GM18907 (cell line): ENCODE data around the gene FOXA3.
"Not testable (repeated sequence)": the region's sequence is repeated elsewhere in the genome, so short reads cannot be mapped to it uniquely, and the experiment has no call there.

Source experiments
- ATAC-seq: cut with Tn5 transposase; IDR thresholded peaks from one replicate; pipeline ENCODE4 v1.9.1; 2021; ENCODE audit warnings: mild to moderate bottlenecking, moderate library complexity; ENCODE audit not compliant: unreplicated experiment

Gene FOXA3

DNA sequence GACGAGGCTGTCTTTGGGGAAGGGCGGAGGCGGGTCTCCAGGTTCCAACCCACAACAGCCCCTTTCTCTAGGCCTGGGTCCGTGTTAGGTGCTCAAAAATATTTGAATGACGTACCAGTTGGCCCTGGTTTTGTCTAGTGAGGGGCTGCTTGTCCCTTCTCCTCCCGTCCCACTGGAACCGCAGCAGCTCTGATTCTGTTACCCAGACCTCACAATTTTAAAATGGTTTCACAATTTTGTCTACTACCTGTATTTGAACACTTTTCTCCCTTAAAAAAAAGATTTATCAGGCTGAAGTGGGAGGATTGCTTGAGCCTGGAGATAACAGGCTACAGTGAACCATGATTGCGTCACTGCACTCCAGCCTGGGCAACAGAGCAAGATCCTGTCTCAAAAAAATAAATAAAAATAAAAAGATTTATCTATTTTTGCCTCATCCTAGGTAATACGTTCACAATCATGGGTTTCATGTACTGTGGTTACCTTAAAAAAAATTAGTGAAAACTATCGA lies 23.1 kb downstream of the FOXA3 start:
- ATAC-seq: no peak

DNA sequence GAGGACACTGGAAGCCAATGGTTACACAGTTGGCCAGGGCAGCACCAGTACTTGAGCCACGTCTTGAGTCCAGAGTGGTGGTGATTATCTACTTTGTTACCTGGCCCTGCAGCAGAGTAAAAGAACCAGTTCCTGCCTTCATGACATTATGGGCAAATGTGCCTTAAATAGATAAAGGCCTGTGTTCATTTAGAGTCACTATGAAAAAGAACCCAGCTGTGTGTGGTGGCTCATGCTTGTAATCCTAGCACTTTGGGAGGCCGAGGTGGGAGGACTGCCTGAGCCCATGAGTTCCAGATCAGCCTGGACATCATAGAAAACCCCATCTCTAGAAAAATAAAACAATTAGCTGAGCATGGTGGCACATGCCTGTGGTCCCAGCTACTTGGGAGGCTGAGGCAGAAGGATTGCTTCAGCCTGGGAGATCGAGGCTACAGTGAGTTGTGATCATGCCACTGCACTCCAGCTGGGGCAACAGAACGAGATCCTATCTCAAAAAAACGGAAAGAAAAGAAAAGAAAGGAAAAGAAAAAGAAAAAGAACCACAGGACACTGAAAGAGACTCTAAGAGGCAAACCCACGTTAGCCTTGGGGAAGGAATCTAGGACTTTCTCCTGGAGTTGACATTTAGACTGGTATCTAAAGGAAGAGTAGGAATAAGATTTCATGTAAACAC lies 25.2 kb downstream of the FOXA3 start:
- ATAC-seq: no peak

DNA sequence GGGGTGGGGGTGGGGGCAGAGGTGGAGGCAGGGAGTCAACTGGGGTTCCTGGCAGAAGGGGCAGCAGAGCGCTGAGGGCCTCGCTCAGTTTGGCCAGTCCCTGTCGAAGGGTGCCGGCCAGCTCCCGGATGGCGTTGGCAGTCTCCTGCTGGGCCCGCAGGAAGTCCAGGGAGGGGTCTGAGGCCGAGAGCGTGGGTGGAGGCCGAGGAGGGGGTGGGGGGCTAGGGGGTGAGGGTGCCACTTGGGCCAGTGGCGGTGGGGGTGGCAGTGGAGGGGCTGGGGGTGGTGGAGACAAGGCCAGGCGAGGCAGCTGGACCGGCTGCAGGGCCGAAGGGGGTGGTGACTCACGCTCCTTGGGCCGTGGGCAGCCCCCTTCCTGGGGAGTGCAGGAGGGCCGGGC lies 26.8 kb downstream of the FOXA3 start:
- ATAC-seq: no peak

DNA sequence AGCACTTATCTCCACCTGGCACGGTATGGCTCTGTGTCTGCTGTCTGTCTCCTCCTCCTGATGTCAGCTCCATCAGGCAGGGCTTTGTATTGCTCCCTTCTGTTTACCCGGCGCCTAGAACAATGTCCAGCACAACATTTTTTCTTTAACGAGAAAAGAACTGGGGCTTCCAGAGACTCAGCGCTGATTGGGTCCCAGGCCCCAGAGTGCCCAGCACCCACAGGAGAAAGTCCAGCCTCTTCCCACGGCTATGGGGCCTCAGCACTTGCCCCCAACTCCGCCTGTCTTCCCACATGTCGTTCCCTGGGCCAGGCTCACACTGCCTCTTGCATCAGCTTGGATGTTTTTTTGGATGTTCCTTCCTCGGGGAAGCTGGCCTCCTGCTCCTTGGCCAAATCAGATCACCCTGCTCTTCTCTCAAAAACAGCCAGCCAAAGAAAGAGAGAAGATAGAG lies 31.4 kb downstream of the FOXA3 start:
- no peak for ATAC-seq

DNA sequence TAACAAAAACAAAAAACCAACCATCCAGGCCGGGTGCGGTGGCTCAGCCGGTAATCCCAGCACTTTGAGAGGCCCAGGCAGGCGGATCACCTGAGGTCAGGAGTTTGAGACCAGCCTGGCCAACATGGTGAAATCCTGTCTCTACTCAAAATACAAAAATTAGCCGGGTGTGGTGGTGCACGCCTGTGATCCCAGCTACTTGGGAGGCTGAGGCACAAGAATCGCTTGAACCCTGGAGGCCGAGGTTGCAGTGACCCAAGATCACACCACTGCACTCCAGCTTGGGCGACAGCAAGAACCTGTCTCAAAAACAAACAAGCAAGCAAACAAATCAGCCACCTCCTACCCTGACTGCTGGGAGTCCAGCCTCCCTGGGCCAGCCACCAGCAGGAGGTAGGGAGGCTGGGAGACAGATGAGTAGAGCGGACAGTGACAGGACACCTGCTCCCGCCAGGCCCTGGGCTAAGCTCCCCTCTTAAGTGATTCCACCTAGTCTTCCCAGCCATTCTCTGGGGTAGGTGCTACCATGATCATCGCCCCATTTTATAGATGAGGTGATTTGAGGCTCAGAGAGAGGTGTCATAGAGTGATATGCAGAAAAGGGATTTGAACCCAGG lies 32.0 kb downstream of the FOXA3 start:
- not testable (repeated sequence) for ATAC-seq

DNA sequence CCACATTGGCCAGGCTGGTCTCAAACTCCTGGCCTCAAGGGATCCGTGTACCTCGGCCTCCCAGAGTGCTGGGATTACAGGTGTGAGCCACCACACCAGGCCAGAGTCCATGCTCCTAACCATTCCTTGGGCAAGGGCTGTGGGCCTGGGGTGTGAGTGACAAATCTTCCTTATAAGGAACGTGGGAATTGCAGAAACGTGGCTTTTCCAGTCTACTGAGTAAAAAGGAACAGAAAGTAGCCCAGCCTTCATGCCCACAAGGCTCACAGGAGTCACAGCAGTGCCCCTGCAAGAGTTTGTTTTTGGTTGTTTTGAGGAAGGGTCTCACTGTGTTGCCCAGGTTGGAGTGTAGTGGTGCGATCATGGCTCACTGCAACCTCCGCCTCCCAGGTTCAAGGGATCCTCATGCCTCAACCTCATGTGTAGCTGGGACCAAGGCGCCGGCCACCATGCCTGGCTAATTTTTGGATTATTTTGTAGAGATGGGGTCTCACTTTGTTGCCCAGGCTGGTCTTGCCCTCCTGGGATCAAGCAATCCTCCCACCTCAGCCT lies 33.2 kb downstream of the FOXA3 start:
- no peak for ATAC-seq

DNA sequence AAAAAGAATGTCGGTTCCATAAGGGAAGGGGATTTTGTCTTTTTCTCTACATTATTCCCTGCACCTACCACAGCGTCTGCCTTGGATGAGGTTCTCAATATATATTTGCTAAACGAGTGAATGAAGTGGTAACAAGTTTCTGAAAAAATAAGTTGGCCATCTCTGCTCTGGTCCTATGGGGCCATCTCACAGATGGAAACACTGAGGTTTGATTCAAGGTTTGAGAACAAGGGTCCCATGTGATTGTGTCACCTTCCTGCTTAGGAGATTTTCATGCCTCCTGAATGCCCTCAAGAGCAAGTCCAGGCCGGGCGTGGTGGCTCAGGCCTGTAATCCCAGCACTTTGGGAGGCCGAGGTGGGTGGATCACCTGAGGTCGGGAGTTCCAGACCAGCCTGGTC lies 35.1 kb downstream of the FOXA3 start:
- ATAC-seq: no peak

DNA sequence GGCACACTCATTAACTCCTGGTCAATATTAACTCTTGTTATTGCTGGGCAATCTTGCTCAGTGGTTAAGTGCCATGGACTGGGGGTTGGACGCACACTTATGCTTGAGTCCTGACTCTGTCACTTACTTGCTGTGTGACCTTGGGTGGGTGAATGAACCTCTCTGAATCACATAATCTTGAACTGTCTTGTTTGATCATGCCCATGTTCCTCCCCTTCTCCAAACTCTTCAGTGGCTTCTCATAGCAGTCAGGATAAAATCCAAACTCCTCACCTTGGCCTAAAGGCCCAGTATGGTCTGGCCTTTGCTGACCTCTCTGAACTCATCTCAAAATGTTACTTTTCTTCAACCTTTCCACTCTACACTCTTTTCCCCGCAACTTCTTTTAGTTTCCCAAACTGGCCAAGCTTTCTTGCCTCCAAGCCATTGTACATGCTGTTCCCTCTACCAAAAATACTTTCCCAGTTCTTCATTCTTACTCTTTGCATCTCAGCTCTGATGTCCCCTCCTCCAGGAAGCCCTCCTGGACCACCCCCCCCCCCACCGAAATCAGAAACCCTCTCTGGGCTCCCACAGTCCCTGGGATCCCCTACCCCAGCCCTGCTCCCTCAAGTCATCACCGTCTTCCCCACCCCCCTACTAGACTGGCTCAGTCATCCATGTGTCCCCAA lies 35.9 kb downstream of the FOXA3 start:
- ATAC-seq: no peak

DNA sequence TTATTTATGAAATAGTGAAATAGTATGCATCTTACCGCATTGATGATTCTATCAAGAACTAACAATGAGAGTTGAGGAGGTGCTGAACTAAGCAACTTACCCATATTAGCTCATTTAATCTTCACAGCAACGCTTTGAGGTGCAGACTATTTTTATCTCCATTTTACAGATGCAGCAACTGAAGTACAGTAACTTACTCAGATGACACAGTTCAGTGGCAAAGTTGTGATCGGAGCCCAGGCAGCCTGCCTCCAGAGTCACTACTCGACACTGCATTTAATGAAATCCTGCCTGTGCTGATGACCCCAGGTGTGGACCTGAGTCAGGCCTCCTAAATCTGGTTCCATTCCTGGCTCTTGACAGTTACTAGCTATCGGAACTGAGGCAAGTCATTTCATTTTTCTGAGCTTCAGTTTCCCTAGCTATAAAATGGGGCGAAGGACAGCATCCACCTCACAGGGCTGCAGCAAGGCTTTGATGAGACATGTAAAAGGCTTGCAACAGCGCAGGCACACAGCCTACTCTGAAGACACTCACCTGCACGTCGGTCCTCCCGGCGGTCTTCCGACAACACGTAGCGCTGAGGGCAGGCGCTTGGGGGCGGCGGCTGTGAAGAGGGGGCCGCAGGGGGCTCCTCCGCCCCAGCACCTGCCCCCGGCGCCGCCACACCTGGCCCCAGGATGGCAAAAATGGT lies 36.8 kb downstream of the FOXA3 start:
- no peak for ATAC-seq

DNA sequence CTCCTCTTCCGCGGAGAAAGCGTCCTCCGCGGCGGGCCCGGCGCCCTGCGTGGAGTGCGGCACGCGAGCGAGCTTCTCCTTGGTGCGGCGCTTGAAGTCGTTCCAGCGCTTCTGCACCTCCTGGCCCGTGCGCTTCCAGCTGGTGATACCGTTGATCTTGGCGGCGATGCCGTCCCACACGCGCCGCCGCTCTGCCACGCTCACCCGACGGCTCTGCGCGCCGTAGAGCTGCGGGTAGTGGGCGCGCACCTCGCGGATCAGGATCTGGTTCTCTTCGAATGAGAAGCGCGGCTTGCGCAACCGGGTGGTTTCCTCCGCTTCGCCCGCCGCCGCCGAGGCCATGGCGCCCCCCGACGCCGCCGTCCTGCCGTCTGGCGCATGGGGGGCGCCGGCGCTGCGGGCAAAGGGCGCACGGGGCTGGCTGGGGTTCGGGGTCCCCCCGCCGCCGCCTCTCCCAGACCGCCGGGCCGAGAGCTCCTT lies 37.3 kb downstream of the FOXA3 start:
- ATAC-seq: no peak

DNA sequence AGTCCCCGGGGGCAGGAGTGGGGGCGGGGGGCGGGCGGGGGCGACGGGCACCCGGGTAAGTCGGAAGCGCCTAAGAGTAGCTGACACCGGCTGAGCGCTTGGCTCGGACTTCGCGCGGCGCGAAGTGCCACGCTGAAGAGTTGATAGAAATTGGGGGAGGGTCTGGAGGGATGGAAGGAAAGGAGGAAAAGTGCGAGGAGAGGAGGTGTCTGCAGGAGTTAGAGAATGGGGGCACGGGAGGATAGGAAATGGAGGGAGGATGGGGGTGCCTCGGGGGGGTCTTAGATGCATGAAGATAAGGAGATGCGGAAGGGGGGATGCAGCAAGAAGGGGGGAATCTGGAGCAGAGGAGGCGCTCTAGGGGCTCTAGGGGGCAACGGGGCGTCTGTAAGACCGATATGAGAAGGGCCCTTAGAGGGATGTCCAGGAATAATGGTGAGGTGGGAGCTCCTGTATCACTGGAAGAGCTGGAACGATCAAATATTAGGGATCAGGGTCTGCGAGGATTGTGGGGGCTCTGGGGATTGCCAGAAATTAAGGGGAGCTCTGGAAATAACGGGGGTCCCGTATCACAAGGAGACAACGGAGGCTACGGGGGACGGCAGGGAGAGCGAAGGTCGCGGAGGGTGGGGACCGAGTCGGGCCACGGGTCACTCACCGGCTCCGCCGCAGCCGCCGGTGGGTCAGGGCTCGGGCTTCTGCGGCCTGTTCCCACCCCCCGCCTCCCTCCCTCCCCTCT lies 38.0 kb downstream of the FOXA3 start, which contains the start of gene MYPOP:
Gene MYPOP, minus strand, starts transcription at position 702 of the 739 bp plus-strand sequence. CDS start 840 bp downstream, outside the sequence.
- no peak for ATAC-seq

DNA sequence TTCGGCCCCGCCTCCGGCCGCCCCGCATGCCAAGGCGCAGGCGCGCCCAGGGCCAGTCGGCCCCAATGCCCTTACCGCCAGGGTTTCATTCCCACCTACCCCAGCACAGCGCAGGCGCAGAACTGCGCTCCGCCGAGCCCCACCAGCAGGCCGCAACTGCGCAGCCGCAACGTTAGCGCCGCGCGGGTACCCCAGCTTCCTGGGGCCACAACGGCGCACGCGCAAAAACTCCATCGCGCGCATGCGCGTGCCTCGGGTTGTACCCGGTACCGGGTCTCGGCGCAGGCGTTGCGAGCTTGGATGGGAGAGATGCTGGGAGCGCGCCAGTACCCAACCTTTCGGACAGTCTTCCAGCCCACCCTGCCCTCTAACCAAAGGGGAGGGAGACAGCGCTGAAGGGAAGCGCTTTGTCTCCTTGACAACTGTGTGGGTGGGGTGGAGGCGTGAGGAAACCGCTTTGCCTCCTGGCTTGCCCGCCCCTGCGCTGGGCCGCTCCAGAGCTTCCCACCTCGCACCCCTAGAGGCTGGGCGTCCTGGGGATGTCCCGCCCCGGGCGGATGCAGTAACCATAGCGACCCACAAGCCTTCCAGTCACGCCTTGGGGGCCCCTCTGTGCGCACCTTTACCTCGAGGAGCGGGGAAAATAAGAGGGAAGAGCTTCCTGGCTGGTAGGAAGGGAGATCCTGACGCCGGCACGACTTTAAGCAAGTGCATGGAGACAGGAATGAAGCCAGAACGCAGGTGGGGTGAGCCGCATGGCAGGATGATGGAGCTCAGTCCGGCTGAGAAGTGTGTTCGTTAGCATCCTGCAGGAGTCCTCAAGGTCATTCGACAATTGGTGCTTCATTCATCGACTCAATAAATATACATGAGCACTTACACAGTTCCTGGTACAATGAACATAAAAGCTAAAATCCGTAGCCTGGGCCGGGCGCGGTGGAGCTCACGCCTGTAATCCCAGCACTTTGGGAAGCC lies 38.8 kb downstream of the FOXA3 start:
- peak; percentile 87 for ATAC-seq

DNA sequence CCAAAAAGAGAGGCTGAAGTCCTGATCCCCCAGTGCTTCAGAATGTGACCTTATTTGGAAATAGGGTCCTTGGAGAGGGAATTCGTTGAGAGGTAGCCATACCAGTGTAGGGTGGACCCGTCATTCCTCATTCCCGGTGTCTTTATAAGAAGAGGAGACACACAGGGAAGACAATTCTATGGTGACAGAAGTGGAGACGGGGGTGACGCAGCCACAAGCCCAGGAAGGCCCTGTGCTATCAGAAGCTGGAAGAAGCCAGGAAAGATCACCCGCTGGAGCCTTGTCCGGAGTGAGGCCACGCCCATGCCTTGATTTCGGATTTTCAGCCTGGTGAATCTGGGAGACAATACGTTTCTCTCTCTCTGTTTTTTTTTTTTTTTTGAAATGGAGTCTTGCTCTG lies 40.9 kb downstream of the FOXA3 start:
- no peak for ATAC-seq

DNA sequence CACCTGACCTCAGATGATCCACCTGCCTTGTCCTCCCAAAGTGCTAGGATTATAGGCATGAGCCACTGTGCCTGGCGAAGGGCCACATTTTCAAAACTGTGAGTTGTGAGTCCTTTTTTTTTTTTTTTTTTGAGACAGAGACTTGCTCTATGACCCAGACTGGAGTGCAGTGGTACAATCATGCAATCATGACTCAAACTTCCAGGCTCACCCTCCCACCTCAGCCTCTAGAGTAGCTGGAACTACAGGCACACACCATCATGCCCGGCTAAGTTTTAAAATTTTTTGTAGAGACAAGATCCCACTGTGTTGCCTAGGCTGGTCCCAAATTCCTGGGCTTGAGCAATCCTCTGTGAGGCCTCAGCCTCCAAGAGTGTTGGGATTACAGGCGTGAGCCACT lies 42.1 kb downstream of the FOXA3 start:
- ATAC-seq: no peak

DNA sequence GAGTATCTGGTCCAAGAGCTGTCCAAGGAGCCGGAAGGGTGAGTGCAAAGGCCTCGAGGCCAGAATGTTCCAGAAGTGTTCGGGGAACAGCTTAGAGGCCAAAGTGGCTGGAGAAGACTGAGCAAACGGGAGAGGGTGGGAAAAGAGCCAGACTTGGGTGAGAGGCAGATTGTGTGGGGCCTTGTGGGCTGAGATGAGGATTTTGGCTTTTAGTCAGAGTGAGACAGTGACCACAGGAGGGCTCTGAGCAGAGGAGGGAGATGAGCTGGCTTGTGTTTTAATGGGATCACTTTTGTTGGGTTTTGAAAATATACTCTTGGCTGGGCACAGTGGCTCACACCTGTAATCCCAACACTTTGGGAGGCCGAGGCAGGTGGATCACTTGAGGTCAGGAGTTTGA lies 44.8 kb downstream of the FOXA3 start:
- no peak for ATAC-seq

DNA sequence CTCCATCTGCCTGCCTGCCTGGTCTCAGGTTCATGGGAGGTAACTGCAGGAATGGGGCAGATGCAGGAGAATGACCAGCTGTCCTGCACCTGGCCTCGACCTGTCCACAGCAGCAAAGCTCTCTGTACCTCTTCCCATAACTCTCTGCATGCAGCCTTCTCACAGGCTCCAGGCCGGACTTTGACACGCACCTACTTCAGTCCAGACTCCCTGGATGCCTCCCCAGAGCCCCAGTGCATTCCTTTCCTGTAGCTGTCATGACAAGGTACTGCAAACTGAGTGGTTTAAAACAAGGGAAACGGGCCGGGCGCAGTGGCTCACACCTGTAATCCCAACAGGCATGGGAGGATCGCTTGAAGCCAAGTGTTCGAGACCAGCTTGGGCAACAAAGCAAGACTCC lies 47.2 kb downstream of the FOXA3 start:
- no peak for ATAC-seq

DNA sequence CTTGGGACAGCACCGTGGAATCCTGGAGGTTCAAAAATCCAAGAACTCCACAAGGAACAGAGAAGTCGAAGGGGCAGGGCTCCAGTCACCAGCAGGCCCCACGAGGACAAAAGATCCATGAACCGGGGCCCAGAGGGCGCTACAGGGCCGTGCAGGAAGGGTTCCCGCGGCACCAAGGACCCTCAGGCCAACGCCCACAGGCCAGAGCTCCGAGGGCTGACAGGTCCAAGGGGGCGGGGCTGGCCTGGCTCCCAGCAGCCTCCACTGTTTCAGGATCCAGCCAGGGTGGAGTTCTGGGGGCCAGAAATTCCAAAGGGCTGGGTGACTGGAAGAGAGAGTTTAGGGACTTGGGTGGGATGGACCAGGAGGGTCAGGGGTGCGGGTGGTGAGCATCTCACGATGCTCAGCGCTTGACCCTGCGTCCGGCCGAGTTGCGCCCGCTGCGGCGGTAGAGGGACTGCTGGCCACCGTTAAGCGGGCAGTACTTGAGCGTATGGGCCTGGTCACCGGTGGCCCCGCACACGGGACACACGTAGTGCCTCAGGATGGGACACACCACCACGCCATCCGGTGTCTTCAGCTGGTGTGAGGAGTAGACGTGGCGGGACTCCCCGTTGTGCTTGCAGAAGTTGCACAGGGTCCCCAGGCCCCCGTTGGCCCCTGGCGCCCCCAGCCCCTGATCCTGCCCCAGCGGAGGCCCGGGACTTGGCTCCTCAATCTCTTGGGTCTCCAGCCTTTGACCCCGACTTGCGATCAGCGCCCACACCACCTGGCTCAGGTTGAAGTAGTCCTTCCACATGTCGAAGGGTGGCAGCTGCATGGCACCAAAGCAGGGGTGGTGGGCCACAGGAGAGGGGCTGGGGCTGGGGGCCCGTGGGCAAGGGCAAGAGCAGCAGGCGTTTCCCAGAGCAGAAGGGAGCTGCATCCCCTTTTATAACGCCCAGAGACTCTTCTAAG lies 50.0 kb downstream of the FOXA3 start, which contains the start of gene NANOS2:
Gene NANOS2, minus strand, starts transcription at position 905 of the 957 bp plus-strand sequence. Its CDS starts 85 bp downstream, at position 820.
- ATAC-seq: no peak
